Renal pelvis (tissue), 12 donors: ENCODE data around the gene HNRNPUL1. TPM values are rescaled to one million over a fixed set of nuclear protein-coding genes. Genes with fewer than 3 reads are reported as not detected.
"Not testable (repeated sequence)": the region's sequence is repeated elsewhere in the genome, so short reads cannot be mapped to it uniquely, and the experiment has no call there.

Experiments
- DNase-seq: peaks from one replicate; pipeline ENCODE4 v3.0.0-alpha.2; 2013
- long read RNA-seq, 16 experiments: transcript quantifications; one replicate each; lab custom pipeline, GENCODE V29; 2026
- polyA plus RNA-seq, 3 donors: library from polyadenylated mRNA; unstranded; fragments of 120-200 nt; gene quantifications; one replicate each; pipeline ENCODE4 v1.2.1, GENCODE V29; 2013; ENCODE audit not compliant: insufficient read length in 3 of 3

The HNRNPUL1 gene
- 100 to 1,000 TPM; 208 to 212 (median 210) TPM for polyA plus RNA-seq
- long read RNA-seq, donor 1, transcript HNRNPUL1-204 (15 exons, 3,555 nt) = major isoform, 6 of 73 reads
- long read RNA-seq, donor 1, partial matches to known transcripts = 63 of 73 reads
- long read RNA-seq, donor 1, other reads (novel, unspliced or antisense) = 0 of 73 reads
- long read RNA-seq, donor 2, transcript HNRNPUL1-204 (15 exons, 3,555 nt) = major isoform, 7 of 68 reads
- long read RNA-seq, donor 2, partial matches to known transcripts = 56 of 68 reads
- long read RNA-seq, donor 2, other reads (novel, unspliced or antisense) = 0 of 68 reads
- long read RNA-seq, donor 3, partial matches to known transcripts = 97 of 105 reads
- long read RNA-seq, donor 3, other reads (novel, unspliced or antisense) = 0 of 105 reads
- long read RNA-seq, donor 4, transcript HNRNPUL1-210 (4 exons, 1,659 nt) = minor isoform, 6 of 52 reads
- long read RNA-seq, donor 4, transcript HNRNPUL1-204 (15 exons, 3,555 nt) = major isoform, 14 of 52 reads
- long read RNA-seq, donor 4, partial matches to known transcripts = 24 of 52 reads
- long read RNA-seq, donor 4, other reads (novel, unspliced or antisense) = 0 of 52 reads
- long read RNA-seq, donor 5, partial matches to known transcripts = 90 of 93 reads
- long read RNA-seq, donor 5, other reads (novel, unspliced or antisense) = 0 of 93 reads
- long read RNA-seq, donor 6, transcript HNRNPUL1-204 (15 exons, 3,555 nt) = major isoform, 8 of 122 reads
- long read RNA-seq, donor 6, transcript HNRNPUL1-207 (15 exons, 2,794 nt) = minor isoform, 6 of 122 reads
- long read RNA-seq, donor 6, partial matches to known transcripts = 103 of 122 reads
- long read RNA-seq, donor 6, other reads (novel, unspliced or antisense) = 0 of 122 reads
- long read RNA-seq, donor 7, partial matches to known transcripts = 172 of 178 reads
- long read RNA-seq, donor 7, other reads (novel, unspliced or antisense) = 0 of 178 reads
- long read RNA-seq, donor 8, partial matches to known transcripts = 83 of 88 reads
- long read RNA-seq, donor 8, other reads (novel, unspliced or antisense) = 0 of 88 reads
- long read RNA-seq, donor 9, partial matches to known transcripts = 138 of 146 reads
- long read RNA-seq, donor 9, other reads (novel, unspliced or antisense) = 0 of 146 reads
- long read RNA-seq, donor 10, partial matches to known transcripts = 108 of 110 reads
- long read RNA-seq, donor 10, other reads (novel, unspliced or antisense) = 0 of 110 reads
- long read RNA-seq, donor 11, partial matches to known transcripts = 100 of 101 reads
- long read RNA-seq, donor 11, other reads (novel, unspliced or antisense) = 0 of 101 reads
- long read RNA-seq, donor 12, transcript HNRNPUL1-204 (15 exons, 3,555 nt) = major isoform, 22 of 220 reads
- long read RNA-seq, donor 12, partial matches to known transcripts = 193 of 220 reads
- long read RNA-seq, donor 12, other reads (novel, unspliced or antisense) = 0 of 220 reads
- long read RNA-seq, donor 13, partial matches to known transcripts = 190 of 202 reads
- long read RNA-seq, donor 13, other reads (novel, unspliced or antisense) = 11 of 202 reads
- long read RNA-seq, donor 14 = 0 reads
- long read RNA-seq, donor 15, transcript HNRNPUL1-204 (15 exons, 3,555 nt) = major isoform, 15 of 173 reads
- long read RNA-seq, donor 15, partial matches to known transcripts = 112 of 173 reads
- long read RNA-seq, donor 15, other reads (novel, unspliced or antisense) = 35 of 173 reads
- long read RNA-seq, donor 16, transcript HNRNPUL1-204 (15 exons, 3,555 nt) = major isoform, 5 of 177 reads
- long read RNA-seq, donor 16, partial matches to known transcripts = 169 of 177 reads
- long read RNA-seq, donor 16, other reads (novel, unspliced or antisense) = 0 of 177 reads

DNA sequence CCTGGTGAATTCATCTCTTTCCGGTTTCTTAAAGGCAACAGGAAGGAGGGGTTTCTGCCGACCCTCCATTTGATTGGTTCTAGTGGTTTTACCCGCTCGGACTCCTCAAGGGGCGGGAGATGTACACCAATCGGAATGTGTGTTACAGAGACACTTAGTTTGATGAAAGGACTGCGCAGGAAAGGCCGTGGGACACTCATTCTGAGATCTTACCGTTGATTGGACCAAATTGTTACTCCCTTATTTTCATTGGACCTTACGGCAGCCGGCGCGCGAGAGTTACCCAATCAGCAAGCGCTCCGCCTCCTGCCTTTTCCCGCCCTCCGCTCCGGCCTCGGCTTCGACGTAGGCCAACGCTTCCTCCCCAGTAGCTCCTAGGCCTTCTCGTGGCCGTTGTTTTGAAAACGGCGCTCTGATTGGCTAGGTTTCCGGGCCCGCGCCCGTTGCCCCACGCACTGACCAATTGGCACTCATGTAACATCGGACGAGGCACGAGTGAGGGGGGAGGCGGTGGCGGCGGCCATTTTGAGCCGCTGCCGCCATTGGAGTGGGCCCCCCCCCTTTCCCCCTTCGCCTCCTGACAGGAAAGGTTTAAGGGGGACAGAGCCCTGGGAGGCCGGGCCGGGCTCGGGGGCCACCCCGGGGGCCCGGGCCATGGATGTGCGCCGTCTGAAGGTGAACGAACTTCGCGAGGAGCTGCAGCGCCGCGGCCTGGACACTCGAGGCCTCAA is at the start of gene HNRNPUL1:
HNRNPUL1 (plus strand) TSS at position 523 of the 731 bp plus-strand sequence; CDS start at position 655, 132 bp downstream.
- DNase-seq = peak; percentile 100

DNA sequence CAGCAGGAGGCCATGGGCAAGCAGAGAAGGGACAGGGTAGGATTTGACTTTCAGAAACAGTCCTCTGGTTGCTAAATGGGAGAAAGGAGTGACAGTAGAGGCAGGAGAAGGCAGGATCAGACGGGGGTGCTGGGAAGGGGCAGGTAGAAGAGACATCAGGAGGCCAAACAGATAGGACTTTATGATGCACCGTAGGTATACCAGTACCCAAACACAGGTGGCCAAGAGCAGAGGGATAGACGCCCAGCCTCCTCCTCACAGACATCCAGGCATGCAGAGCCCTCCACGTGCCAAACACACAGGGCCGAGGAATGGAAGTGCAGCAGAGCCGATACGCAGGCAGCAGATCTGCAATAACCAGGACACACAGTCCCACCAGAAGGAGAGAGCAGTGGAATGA is 46.4 kb upstream of the HNRNPUL1 start:
- no peak for DNase-seq

DNA sequence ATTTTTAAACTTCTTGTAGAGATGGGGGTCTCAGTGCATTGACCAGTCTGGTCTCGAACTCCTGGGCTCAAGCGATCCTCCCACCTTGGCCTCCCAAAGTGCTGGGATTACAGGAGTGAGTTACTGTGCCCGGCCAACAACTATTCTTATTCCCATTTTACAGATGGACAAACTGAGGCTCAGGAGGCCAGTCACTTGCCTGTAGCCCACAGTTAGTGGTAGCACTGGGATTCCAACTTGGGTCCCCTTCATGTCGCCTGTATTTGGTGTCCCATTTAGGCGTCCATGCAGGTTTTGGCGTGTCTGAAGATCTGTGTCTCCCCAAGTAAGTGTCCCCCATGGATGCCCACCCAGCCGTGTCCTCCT is 45.9 kb upstream of the HNRNPUL1 start:
- DNase-seq = no peak

DNA sequence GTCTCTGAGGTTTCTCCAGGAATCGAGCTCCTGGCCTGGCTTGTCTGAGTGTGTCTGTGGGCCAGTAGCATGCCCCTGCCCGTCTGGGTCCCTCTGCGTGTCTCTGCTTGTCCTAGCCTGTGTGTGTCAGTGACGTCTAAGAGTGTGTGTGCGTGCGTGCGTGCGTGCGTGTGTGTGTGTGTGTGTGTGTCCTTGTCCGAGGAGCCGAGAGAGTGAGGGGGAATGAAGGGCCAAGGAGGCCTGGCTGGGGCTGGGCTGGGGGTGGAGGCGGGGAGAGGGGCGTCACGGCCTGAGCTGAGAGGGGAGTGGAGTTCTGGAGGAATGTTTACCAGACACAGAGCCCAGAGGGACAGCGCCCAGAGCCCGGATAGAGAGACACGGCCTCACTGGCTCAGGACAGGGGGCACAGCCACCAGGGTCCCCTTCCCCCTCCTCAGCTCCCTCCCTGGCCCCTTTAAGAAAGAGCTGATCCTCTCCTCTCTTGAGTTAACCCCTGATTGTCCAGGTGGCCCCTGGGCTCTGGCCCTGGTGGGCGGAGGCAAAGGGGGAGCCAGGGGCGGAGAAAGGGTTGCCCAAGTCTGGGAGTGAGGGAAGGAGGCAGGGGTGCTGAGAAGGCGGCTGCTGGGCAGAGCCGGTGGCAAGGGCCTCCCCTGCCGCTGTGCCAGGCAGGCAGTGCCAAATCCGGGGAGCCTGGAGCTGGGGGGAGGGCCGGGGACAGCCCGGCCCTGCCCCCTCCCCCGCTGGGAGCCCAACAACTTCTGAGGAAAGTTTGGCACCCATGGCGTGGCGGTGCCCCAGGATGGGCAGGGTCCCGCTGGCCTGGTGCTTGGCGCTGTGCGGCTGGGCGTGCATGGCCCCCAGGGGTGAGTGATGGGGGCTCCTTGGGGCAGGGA is 45.3 kb upstream of the HNRNPUL1 start, which contains the start of gene AXL:
AXL (plus strand) TSS at position 609 of the 893 bp plus-strand sequence; CDS start at position 779, 170 bp downstream.
- peak; percentile 71 for DNase-seq

DNA sequence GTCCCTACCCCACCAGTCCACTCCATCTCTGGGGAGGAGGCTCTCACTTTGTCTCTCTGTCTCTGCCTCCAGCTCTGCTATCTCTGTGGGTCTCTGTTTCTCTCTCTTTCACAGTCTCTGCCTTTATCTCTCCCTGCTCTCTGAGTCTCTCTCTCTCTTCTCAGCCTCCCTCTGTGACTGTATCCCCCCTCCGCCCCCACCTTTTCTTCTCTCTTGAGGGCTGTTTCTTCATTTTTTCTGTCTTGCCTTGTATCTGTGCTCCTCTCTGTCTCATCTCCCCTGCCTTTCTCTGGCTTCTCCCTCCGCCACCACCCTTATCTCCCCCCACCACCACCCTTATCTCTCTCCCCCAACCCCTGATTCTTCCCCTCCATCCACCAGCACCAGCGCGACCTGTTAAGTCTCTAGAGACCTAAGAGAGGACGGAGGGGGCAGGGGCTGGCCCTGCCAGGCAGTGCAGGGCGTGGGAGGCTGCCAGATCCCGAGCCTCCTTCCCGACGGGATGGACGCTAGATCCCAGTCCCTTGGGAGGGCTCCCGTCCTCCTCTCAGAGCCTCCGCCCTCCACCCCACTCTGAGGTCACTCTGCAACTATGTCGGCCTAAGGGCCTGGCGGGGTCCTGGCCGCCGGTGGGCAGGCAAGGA is 44.1 kb upstream of the HNRNPUL1 start:
- DNase-seq = no peak

DNA sequence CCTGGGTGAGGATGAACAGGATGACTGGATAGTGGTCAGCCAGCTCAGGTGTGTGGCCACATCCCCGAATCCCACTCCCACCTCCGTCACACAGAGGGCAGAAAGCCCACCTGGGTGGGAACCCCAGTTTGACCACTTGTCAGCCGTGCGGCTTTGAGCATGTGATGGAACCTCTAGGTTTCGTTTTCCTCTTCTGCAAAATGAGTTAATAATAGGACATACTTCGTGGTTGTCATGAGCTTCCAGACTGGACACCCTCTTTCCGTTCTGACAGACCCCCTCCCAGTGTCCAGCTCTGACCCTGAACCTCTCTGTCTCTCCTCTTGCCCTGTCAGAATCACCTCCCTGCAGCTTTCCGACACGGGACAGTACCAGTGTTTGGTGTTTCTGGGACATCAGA is 43.4 kb upstream of the HNRNPUL1 start:
- DNase-seq = no peak

DNA sequence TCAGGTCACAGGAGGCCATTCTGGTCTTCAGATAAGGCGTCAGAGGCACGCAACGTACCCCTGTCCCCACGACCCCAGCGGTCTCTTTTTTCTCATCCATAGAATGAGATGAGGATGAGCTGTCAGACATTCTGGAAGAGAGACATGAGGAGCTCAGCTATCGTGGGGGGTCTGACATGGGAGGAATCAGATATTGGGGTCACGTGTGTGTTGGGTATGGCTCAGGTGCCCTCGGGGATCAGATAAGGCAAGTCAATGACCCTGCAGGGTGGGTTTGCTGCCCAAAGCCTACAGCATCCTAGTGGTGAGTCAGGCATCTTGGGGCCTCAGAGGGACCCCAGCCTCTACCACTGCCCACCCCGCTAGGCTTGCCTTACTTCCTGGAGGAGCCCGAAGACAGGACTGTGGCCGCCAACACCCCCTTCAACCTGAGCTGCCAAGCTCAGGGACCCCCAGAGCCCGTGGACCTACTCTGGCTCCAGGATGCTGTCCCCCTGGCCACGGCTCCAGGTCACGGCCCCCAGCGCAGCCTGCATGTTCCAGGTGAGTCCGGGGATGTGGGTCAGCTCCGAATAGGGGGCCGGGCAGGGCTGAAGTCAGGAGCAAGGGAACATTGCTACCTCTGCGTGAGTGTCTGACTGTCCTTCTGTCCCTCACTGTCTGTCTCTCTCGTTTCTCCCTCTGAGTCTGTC is 42.5 kb upstream of the HNRNPUL1 start:
- DNase-seq = no peak

DNA sequence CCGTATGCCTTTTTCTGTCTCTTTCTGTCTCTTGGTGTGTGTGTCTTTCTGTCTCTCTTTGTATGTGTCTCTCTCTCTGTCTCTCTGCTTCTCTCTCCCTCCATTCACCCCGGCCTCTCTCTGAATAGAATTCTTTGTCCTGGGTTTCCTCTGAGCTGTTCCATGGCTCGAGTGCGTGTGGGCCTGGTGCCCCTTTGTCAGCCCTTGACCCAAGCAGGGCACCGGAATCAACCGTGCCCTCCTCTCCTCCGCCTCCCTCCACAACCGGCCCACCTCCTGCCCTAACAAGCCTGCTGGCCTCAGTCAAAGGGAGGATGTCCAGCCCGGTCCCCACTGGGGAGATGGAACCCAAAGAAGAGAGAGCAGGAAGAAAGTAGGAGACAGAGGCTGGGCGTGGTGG is 41.9 kb upstream of the HNRNPUL1 start:
- DNase-seq = no peak

DNA sequence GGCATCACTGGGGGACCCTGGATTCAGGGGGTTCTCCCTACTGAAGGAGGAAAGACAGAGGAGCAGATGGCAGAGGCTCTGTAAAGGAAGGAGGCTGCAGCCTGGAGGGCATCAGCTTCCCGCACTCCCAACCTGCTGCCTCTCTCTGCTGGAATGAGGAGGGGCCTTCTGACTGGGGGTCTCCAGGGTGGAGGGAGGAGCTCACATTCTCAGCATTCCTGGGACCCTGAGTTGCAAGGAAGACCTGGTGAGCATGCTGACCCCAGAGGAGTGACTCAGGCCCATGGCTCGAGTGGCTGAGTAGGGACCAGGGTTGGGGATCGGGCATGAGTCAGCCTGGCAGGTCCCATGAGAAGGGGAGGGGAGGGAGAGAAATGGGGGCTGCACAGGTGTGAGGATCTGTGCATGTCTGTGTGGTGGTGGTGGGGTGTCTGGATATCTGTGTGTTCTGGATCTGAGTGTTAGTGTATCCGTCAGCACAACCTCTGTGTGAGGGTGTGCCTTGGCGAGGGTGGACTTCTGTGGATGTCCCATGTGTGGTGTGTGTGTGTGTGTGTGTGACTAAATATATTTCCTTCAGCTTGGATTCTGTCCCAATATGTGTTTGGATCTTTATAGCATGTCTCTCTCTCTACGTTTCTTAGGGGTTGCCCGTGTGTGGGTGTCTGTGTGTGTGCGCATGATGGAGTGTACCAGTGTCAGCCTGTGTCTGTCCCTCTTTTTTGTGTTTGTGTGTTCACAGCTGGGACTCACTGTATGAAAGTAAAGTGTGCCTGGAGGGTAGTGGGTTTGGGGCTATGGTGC is 40.5 kb upstream of the HNRNPUL1 start:
- no peak for DNase-seq

DNA sequence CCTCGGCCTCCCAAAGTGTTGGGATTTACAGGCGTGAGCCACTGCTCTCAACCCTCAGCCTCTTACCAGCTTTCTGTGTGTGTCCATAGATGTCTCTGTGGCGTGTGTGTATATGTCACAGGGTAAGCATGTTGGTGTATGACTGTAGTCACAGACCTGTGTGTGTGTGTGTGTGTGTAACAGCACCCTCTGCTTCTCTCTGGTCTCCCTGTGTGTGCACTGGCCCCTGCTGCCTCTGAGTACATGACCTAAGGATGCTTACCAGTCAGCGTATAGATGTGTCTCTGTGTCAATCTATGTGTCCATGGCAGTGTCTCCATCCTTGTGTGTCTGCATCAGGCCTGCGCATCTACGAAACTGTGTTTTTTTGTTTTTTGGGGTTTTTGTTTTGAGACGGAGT is 39.5 kb upstream of the HNRNPUL1 start:
- no peak for DNase-seq

DNA sequence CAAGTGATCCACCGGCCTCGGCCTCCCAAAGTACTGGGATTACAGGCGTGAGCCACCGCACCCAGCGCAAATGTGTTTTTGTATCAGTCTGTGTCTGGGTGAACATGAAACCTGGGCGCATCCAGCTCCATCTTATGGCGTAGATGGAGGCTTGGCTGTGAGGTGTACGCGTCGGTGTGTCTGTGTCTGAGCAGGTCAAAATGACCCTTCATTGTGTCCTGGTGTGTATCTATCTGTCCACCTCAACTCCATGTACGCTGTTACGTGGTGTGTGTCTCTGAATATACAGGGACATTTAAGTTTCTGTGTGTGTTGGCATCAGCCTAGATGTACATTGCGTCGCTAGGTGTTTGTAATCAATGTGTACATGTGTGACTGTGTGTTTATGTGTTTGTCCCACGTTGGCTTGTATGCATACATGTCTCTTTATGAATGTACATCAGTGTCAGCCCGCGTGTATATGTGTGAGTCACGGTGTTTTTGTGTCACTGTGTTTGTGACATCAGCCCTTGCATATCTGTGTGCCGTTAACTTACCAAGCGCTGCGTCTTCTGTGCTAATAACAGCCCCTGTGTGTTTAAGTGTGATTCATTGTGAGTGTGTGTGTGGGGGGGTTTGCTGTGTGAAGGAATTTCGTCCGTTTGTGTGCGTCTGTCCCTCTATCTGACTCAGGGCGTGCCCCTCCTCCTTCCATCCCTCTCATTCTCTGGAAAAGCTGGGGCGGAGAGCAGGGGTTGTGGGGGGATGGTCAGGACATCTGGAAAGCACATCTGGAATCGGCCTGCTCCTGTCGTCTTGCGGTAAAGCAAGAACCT is 38.7 kb upstream of the HNRNPUL1 start:
- DNase-seq = peak; percentile 58

DNA sequence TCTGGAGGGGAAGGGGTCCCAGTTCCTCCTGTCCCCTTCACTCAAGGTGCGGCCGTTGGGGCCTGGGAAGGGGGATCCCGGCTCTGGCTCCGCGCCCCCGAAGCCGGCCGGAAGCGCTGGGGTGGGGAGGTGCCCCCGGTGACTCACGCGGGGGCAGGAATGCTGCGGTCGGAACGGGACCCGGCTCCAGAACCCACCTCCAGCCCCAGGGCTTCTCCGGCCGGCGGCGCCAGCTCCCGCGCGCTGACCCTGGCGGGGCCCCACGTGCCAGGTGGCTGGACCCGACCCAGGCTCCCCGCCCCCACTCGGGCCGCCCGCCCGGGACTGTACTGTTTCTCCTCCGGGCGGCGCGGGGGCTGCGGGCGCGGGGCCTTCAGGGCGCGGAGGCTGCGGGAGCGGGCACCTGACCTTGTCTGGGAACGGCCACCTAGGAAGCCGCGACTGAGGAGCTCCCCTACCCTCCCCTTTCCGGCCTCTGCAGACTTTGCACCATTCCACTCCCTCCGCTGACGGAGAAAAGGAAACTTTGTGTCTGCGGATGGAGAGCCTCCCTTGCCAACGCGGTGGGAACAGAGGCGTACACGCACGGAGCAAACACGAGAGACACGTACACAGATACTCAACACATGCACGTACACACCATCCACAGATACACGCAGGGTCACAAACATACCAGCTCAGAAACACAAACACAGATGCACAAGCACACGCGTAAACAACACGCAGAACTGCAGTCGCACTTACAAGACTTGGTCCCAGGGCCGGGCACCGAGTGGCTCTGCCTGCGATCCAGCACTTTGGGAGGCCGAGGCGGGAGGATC is 37.9 kb upstream of the HNRNPUL1 start:
- peak; percentile 68 for DNase-seq

DNA sequence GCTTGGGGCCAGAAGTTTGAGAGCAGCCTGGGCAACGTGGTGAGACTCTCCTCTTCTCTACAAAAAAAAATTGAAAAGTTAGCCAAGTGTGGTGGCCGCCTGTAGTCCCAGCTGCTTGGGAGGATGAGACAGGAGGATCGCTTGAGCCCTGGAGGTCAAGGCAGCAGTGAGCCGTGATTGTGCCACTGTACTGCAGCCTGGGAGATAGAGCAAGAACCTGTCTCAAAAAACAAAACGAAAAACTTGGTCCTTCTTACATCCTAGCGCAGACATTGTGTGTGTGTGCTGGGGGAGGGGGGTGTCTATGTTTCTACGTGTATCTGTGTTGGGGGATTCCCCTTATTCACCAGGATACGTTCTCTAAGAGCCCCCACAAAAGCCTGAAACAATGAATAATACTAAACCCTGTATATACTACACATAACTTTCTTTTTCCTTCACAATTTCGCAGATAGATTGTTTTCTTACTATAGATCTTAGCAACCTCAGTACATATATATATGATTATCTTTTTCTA is 37.2 kb upstream of the HNRNPUL1 start:
- no peak for DNase-seq

DNA sequence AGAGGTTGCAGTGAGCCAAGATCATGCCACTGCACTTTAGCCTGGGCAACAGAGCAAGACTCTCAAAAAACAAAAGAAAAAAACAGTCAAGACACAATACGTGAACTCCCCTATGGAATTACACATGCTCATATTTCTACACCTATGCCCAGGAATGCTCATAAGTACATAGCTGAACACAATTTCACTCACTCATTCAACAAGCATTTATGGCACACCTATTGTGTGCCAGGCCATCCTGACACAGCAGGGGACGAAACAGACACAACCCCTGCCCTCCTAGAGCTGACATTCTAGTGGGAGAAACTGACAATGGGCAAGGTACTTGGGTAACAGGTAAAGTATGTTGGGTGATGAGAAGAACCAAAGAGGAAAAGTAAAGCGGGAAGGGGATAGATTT is 35.7 kb upstream of the HNRNPUL1 start:
- DNase-seq = no peak

DNA sequence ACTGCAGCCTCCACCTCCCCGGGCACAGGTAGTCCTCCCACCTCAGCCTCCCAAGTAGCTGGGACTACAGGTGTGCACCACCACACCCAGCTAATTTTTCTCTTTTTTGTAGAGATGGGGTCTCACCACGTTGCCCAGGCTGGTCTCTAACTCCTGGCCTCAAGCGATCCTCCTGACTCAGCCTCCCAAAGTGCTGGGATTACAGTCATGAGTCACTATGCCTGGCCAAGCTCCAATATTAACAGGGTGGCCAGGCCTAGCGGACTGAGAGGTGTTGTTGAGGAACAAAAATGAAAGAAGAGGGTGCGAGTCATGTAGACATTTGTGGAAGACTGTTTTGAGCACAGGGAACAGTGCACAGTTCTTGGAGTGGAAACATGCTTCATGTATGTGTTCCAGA is 34.8 kb upstream of the HNRNPUL1 start:
- not testable (repeated sequence) for DNase-seq
